ENCODE results near the gene IP6K3.

The IP6K3 gene

DNA sequence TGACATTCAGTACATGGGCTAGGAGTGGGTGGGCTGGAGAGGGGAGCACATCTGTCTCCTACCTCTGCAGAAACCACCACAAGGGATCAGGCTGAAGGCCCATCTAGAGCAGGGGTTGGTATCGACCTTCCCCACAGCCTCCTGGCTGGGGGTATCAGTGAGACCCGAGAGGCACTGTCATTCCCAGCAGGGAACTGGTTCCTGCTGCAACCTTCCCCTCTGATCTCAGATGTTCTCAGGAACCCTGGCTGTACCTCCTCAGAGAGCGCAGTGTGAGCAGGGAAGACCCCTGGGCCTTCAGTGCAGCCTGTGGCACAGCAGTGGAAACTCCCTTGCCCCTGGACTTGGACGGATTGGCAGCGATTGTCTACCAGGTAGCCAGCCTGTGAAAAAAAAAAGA is 7.8 kb downstream of the IP6K3 start:
- DNase-seq, result no peak

DNA sequence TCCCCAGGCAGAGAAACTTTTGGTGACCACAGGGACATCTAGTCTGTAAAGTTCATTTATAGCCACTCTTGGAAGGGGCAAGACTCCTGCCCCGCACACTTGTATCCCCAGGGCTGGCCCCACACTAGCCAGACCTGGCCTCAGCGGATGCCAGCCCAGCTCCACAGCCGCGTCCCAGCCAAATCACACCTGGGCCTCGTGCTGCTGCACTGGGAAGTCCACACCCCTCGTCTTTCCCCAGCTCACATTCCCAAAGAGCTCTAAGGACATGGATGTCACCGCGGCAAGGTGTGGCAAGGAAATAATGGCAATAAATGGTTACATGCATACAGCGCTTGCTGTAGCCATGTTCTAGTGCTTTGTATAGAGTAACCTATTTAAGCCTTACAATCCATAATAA is 8.6 kb downstream of the IP6K3 start:
- DNase-seq, result no peak

DNA sequence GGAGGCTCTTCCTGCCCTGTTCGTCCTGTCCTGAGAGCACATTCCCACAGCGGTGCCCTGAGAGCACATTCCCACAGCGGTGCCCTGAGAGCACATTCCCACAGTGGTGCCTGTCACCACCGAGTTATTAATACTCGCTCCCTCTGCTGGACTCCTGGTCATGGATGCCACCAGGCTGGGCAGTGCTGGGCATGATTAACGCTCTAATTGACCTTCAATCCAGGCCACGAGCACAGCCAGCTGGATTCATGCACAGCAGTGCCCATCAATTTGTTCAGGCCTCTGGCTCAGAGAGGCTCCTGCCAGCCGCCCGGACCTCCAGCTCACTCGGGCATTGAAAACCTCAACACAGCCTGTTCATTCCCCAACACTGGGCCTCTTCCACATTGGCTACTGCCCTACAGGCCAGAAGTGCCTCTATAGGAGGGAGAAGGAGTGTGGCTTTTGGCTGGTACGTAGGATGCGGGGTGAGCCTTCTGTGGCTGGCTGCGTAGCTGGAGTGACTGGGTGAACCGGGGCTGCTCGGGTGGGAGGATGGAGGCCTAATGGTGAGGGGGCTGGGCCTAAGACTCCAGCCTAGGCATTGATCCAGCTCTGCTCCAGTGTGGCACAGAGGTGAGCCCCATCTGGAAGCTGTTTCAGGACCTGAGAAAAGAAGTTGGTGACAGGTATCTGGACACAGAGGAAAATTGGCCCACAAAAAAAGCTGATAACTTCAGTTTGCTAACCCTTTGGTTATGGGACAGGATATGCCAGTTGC is 9.3 kb downstream of the IP6K3 start:
- no peak for DNase-seq

DNA sequence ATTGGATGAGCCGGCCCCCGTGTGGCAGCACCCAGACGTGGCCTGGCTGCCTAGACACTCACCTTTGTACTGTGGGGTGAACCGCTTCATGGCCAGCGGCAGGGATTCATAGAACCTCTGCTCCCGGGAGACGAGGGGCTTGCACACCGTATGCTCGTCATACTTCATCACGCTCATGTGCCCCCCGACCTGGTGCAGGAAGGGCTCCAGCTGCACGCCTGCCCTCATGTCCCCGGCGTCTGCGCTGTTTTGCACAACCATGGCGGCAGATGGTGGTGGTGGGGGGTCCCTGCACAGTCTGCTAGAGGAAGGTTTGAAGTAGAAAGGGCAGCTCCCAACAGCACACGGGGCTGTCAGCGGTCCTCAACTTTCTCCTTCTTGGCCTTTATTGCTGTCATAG is 11.5 kb downstream of the IP6K3 start:
- DNase-seq, result no peak

DNA sequence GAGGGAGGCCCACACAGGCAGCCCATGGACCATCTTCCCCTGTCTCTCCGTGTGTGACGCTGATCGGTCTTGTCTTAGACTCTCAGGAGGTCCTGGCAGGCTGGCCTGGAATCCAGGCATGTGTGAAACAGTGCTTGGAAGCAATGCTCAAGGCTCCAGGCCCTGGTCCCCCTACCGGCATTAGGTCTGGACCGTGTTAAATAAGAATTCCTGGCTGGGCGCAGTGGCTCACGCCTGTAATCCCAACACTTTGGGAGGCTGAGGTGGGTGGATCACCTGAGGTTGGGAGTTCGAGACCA is 13.0 kb downstream of the IP6K3 start:
- DNase-seq, result no peak

DNA sequence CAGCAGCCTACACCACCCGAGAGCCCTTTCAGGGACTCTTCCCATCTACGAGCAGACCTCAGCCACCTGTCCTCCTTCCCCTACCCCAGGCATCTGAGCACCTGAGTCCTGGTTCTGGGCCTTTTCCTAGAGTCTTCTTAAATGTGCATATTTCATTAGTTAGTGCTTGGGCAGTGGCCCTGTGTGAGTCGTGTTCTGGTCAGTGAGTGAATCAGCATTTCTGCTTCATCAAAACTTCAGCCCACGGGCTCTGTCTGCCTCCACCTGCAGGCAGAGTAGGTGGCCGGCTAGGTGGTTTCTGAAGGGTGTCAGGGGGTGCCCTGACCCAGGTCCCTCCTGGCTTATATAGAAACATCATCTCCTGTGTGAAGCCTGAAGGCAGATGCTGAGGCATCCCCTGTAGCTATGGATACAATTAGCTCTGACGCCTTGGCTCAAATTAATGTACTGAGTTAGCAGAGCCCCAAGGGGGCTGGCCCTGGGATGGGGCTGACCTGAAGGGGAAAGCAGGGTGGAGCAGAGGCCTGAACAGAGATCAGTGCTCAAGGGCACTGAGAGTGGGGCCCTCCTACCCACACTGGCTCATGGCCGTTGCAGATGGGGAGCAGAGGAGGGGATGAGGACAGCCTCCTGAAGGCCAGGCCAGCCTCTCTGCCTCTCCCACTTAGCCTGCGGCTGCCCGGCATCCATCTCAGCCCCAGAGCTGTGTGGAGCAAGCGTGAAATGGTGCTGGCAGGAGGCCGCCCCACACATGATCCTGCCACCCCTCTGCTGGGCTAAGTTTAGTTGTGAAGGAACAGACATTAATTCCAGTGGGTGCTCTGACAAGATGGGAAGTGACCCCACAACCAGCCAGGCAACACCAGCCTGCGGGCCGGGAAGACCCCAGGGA is 13.6 kb downstream of the IP6K3 start:
- no peak for DNase-seq

DNA sequence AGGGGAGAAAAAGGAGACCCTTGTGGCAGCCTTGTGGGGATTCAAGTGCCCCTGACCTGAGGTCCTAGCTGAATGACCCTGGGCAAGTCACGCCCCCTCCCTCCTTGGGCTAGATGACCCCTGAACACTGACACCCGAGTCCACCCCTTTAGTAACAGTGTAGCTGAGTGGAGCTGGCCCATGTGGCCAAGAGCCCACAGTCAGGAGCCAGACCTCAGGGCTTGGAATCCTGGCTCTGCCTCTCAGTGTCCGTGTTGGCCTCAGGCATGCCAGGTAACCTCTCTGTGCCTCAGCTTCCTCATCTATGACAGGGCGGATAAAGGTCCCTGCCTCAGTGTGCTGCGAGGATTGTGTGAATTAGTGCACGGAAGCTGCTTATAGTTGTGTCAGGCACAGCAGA is 14.3 kb downstream of the IP6K3 start:
- no peak for DNase-seq

DNA sequence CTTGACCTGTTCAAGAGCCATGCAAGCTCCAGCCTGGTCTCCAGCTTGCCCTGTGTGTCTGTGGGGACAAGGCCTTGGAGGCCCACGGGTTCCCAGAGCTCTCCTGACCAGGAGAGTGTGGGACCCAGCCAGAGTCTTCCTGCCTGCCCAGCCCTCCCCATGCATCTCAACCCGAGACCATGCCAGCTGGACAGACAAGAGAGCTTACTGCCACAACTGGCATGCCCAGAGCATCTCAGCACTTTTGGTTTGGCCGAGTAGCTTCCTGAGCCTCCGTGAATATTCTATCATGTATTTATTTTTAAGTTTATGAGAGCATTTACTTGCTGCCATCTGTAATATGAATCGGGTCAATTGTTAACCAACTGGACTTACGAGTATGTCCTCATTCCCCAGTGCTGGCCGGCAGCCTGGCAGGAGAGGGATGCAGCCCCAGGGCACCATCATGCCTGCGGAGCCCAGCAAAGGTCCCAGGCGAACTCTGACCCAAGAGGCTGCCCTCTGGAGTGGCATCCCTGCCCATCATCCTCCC is 14.9 kb downstream of the IP6K3 start:
- no peak for DNase-seq

DNA sequence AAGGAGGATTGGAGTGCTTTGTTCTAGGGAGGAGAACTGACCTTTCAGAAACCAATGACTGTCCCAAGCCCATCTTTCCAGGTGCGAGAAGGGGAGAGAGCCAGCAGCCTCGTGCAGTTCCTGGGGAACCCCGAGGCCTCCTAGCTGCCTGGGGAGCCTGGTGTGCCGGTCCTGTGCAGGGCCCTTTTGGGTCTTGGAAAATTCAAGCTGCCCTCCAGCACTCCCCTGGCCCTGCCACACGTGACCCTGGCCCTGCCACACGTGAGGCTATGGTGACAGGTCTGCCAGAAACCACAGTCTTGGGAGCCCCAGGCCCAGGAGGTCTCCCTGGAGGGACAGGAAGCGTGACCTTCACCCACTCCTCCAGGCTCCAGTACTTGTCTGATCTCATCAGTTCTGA is 15.7 kb downstream of the IP6K3 start:
- DNase-seq, result no peak

DNA sequence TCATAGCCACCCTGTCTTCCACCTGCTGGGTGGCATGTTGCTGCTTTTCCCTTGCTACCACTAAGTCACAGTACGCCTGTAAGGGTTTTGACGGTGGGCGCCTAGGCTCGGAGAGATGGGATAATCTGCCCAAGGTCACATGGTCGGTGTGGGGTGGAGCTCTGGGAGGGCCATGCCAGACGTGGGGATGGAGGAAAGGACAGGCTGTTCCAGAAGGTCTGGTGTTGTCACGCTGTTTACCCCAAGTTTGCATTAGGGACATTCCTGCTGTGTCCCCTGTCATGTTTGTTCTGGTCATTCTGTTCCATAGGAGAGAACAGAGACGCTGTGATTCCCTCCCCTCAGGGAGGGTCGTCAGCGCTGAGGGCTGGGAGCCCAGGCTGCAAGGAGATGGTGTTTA is 16.1 kb downstream of the IP6K3 start:
- DNase-seq, result no peak

DNA sequence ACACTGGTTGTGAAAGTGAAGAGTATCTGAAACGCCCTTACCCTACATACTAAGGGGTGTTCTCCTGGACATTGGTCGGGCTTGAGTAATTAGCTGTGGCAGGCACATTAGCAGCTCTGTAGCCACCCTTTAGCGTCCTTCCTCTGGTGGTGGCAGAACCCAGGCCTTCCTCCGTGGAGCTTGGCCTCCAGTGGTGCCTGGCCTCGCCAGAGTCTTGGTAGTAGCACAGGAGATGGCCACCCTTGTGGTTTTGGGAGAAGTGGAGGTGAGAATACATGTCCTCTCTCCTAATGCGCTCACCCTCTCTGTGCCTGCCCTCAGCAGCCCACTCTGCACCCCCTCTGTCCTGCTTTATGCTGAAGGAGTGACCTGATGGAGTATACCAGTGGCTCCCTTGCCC is 17.6 kb downstream of the IP6K3 start:
- no peak for DNase-seq

DNA sequence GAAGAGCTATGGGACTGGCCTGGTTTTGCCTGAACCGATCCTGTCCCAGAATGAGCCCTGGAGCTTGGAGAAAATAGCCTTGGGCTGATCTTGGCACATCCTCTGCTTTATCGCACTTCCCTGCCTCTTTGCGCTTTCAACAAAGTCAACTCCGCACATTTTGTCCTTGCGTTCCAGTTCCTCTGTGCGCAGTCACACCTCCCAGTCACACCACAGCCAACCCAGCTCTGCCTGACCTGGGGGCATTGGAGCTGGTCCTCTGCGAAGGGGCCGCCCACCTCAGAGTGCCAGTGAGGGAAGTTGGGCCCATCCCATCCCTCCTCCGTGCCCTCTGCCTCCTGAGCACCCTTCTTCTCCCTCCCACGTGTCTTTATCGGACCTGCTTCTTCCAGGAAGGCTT is 18.3 kb downstream of the IP6K3 start:
- DNase-seq, result no peak

DNA sequence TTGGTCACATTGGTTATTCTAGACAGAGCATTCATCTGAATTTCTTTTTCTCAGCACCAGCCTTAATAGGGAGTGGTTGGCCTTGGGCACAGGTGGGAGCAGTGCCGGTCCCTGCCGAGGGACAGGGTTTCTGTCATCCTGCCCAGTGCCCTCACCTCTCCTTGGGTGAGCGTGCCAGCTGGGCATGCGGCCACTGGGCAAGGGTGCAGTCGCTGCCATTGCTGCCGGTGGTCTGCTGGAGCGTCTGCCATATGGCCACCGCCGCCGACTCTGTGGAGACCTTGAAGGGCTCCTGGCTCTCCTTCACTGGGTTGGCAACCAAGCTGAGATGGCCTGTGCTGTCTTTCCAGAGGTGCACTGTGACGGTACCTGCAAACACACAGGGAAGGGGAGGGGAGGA is 18.8 kb downstream of the IP6K3 start:
- DNase-seq, result no peak

DNA sequence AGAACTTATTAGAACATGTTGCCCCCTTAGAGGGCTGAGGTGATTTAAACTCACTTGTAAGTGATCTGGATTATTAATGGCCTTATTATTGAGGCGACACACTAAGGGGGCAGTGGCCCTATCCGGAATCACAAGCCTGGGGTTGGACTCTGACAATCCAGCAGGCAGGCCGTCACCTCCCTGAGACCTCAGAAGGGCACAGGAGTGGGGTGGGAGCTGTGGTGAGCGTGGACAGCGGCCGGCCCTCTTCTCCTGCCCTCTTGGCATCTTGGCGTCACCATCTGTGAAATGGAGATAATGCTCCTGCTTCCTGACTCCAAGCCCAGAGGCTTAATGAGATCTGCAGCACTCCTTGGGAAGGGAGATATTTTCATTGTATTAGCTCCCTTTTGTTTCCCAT is 19.6 kb downstream of the IP6K3 start:
- no peak for DNase-seq

DNA sequence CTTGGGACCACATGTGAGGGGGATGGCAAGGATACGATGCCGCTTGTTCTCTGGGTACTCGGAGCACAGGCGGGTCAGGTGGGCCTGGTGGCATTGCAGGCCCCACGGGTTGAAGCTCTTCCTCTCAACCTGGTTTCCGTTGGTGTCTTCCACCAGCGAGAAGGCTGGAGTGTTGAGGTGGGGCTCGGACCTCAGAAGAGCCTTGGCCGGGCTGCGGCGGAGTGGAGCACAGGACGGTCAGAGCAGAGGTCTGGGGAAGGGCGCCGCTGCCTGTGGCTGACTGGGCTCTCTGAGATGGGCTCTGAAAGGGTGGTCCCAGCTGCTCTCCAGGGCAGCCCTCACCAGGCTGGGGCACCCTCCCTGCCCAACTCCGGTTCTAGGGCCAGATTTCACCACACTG is 20.0 kb downstream of the IP6K3 start:
- no peak for DNase-seq

DNA sequence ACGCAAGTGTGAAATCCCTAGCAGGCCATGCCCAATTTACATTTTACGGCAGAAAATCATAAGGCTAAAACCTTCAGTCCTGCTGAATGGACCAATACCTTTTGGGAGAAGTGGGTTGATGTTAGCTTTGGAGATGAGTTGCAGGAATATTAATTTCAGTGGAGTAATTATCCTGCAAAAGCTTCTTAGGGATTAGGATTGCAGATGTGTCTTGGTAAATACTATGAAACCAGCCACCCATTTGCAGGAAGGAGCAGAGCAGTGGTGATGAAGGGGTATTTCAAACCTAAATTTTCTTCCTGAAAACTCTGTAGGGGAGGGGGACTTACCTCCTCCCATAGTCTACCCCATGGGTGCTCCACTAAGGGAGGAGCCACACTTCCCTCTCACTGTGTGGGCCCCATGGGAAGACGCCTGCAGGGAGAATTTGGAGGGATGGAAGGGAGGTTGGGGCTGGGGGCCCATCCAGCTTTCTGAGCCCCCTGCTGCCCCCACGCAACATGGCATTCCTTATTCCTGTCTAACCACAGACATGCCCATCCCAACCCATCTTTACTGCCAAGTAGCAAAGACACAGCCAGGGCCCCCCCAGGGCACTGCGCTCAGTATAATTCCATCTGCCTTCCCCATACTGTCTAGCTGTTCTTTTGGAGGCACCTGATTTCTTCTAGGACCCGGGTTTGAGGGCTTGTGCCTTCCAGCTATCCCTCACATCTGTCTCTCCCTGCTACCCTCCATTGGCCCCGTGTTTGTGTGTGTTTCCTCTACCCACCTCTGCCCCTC is 20.6 kb downstream of the IP6K3 start:
- no peak for DNase-seq

DNA sequence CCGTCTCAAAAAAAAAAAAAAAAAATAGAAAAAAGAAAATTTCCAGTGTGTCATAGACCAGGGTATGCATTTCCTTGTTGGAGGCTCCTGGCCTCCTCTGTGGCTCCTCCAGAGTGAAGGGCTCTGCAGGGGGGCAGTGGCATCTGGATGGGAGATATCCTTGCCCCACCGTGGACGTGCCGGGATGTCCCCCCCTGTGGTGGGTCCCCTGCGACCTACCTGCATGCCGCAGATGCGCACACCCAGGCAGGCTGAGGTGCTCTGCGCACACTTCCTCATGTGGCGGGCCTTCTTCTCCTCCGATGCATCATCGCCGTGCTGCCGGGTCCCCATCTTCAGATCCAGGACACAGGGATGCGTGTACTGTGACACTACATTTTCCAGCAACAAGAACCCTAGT is 21.5 kb downstream of the IP6K3 start:
- no peak for DNase-seq

DNA sequence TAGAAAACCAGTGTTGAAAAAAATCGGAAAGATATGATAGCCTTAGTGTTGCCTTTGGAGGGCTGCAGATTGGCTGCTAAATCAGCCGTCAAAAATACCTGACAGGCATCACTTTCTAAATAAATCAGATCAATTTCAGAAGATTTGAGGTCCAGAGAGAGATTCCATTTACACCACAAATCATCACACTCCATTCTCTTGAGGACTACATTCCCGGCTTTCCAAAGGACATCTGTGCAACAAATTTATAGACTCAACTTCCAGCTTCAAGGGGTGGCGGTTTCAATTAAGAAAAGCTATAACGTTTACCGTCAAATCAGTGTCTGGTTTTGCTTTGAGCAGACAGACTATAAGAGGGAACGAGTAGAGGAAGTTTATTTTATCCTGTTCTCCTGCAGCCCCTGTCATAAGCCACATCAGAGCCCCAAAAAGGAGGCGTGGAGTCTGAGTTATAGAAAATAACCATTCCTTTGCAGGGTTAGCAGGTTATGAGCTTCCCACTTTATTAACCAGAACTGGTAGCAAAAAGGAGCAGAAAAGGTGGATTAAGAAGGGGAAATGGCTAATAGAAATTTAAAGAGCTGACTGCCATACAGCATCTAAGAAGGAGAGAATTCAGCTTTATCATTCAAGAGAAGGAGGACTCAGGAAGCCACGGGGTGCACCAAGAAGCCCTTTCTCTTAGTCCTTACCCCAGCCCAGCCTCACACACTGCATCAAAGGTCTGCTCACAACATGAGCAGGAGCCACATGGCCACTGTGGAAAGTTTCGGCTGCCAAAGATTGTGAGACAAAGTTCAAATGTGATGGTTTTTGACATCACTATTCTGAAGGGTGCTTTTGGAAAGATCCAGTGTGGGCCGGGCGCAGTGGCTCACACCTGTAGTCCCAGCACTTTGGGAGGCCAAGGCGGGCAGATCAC is 22.3 kb downstream of the IP6K3 start:
- DNase-seq, result no peak

DNA sequence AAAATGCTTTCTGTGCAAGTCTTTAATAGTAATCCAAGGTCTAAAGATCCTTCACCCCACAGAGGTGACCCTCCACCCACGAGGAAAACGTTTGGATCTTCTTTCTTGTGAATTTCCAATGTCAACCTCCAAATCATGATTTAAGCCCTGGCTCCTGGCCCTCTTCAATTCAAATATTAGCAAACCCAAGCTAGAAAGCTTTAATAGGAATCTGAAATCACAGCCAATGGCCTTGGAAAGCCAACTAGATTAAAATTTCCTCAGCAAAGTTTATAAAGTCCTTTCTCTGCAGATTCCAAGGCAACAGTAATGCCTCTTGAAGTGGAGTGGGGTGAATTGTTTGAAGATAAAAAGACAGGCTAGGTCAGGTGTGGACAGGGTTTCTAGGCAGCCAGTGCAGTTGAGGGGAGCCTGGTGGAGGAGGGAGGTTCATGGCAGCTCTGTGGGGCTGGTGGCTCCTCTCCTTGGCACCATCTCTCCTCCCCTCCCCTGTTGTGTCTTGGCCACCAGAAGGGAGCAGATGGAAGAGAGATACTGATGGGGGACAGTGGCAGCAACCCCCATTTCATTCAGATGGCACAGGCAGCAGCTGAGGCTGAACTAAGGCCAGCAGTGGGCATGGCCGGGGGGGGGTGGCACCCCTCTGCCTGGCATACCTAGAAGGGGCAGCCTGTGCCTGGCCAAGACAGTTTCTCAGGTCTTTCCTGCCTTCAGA is 23.2 kb downstream of the IP6K3 start:
- no peak for DNase-seq

DNA sequence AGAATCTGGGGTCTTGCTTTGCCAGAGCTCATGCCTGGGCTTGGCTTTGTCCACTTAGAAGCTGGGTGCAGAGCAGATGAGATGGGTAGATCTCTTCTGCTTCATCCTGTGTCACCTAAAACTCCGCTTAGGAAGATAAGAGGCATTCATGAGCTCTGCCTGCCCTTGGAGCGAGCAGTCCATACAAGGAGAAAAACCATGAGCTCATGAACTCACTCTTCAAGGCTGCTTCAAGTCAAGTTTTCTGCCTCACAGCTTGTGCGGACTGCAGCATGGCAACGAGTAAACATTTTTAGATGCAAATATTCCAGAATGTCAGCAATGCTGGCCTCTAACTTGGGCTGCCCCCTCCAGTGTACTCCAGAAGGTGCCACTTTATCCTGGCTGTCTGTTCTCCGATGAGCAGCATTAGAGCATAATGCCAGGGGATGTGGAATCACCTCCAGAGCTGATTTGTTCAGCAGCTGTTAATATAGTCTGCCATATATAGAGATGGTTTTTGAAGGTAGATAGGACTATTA is 24.5 kb downstream of the IP6K3 start:
- no peak for DNase-seq

DNA sequence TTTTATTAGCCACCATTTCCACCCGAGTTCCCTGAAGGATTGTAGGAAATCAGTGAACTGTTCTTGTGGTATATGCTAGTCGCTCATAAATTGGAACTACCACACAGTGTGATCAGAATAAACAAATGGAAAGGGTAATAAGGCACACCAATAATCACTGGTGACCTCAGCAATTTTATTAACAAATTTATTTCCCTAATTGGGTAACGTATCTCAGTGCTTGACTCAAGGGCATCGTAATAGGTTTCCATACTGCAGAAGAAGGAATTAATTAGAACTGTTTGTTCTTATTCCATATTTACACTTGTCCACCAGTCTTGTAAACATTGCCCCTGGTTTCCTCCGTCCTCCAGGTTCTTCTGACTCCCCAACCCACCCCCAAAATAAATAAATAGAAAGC is 25.2 kb downstream of the IP6K3 start:
- no peak for DNase-seq

DNA sequence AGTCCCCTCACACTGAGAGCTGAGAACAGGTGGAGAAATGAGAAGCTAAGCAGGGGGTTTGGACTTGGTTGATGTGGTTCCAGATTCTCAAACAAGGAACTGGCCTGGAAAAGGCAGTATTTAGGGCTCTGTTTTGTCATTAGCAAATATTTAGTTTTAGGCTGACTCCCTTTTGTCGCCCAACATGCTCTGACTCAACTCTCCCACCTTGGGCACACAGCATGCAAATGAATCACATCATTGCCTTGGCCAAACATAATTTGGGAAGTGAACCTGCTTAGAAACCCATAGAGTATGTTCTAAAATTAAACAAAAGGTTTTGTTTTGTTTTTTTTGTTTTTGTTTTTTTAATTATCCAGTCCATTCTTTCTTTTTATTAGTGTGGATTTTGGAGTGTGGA is 25.7 kb downstream of the IP6K3 start:
- DNase-seq, result no peak
